Sciatic nerve (tissue), 2 donors: ENCODE data around the gene SELENOT. TPM values are rescaled to one million over a fixed set of nuclear protein-coding genes. Genes with fewer than 3 reads are reported as not detected.
"Not testable (repeated sequence)": the region's sequence is repeated elsewhere in the genome, so short reads cannot be mapped to it uniquely, and the experiment has no call there.

Source experiments
- ATAC-seq: fragments of 200-7000 bp; cut with Tn5 transposase; one replicate; pipeline ENCODE4 v1.9.1; 2020; ENCODE audit warnings: mild to moderate bottlenecking, moderate library complexity
- DNase-seq: peaks from one replicate; pipeline ENCODE4 v3.0.0-alpha.2; 2020; ENCODE audit warnings: low spot score
- intact Hi-C: fragments of 100-400 bp; cut with DNase I; formaldehyde crosslinking; loops from one replicate; pipeline ENCODE4 v1.14.2; 2022
- total RNA-seq: library from RNA; stranded (reverse); fragmentation: NEBNext Ultra II Directional; extraction: Animal tissue kit (Norgen Biotek cat#: 25700); gene quantifications from one replicate; pipeline ENCODE4 v1.2.1, GENCODE V29; 2021
- donor health status: DM: no; HTN: no; CAD: no.
- donor health status: DM: no; HTN: no; CAD: no.

Gene SELENOT
- total RNA-seq, 1 donor from 2014 or later = 93.5 TPM

- intact Hi-C loops = no loop called here
- DNase-seq = no peak
- ATAC-seq = no peak
These were observed 3.0 kb downstream of the SELENOT start for GRCh38 chr3:150605998-150606641.

- intact Hi-C loops = no loop called here
- no peak for DNase-seq
- no peak for ATAC-seq
These were observed 4.3 kb downstream of the SELENOT start for GRCh38 chr3:150607267-150608065.

GRCh38 chr3:150609988-150610387 lies 6.9 kb downstream of the SELENOT start:
- no peak for ATAC-seq

GRCh38 chr3:150610785-150611184 lies 7.7 kb downstream of the SELENOT start:
- intact Hi-C loops = no loop called here
- DNase-seq (no peak), ATAC-seq (no peak)

More at GRCh38 chr3:150609988-150610387, 6.9 kb downstream of the SELENOT start:
- intact Hi-C loops = no loop called here
- no peak for DNase-seq

GRCh38 chr3:150611666-150612065 lies 8.5 kb downstream of the SELENOT start:
- DNase-seq (no peak), ATAC-seq (no peak)
- intact Hi-C loops = no loop called here

GRCh38 chr3:150612494-150612893 lies 9.4 kb downstream of the SELENOT start:
- DNase-seq (no peak), ATAC-seq (no peak)
- intact Hi-C loops = no loop called here

GRCh38 chr3:150613034-150613433 lies 9.9 kb downstream of the SELENOT start:
- ATAC-seq = no peak
- intact Hi-C loops = no loop called here
- no peak for DNase-seq

- intact Hi-C loops = no loop called here
- ATAC-seq (no peak), DNase-seq (no peak)
These were observed 10.8 kb downstream of the SELENOT start for GRCh38 chr3:150613709-150614480.

- ATAC-seq (no peak), DNase-seq (no peak)
- intact Hi-C loops = no loop called here
These were observed 17.0 kb downstream of the SELENOT start for GRCh38 chr3:150620002-150620689.

GRCh38 chr3:150622955-150623354 lies 19.8 kb downstream of the SELENOT start:
- DNase-seq, intact Hi-C loops, ATAC-seq: not testable (repeated sequence)

- DNase-seq (no peak), ATAC-seq (no peak)
- intact Hi-C loops = no loop called here
These were observed 20.8 kb downstream of the SELENOT start for GRCh38 chr3:150623945-150624344.

GRCh38 chr3:150626148-150626930 lies 23.2 kb downstream of the SELENOT start:
- ATAC-seq (no peak), DNase-seq (no peak)
- intact Hi-C loops = no loop called here

- DNase-seq (no peak), ATAC-seq (no peak)
- intact Hi-C loops = no loop called here
These were observed 24.4 kb downstream of the SELENOT start for GRCh38 chr3:150627557-150627956.

GRCh38 chr3:150631515-150632221 lies 28.5 kb downstream of the SELENOT start:
- DNase-seq (no peak), ATAC-seq (no peak)
- intact Hi-C loops = no loop called here

- ATAC-seq = peak; percentile 45
- intact Hi-C loops = no loop called here
These were observed 32.0 kb downstream of the SELENOT start for GRCh38 chr3:150635076-150635475.

GRCh38 chr3:150635526-150635925 lies 32.4 kb downstream of the SELENOT start:
- DNase-seq (no peak), ATAC-seq (peak; percentile 67)
- intact Hi-C loops = no loop called here

More at GRCh38 chr3:150635076-150635475, 32.0 kb downstream of the SELENOT start:
- no peak for DNase-seq

GRCh38 chr3:150636258-150636657 lies 33.1 kb downstream of the SELENOT start:
- no peak for ATAC-seq
- DNase-seq = no peak
- intact Hi-C loops = no loop called here

GRCh38 chr3:150639262-150639661 lies 36.1 kb downstream of the SELENOT start:
- intact Hi-C loops = no loop called here
- DNase-seq = no peak
- ATAC-seq = no peak
